Stimulated activated CD4-positive, alpha-beta T cell treated with anti-CD3 and anti-CD28 coated beads, TNF-alpha, amount 100 ng/mL, for 48 hours (primary cell): ENCODE measurements around the gene ZFAND2A.
"Not testable (repeated sequence)": the region's sequence is repeated elsewhere in the genome, so short reads cannot be mapped to it uniquely, and the experiment has no call there.

Experiments used
- DNase-seq, 3 donors: peaks; one replicate each; pipeline ENCODE4 v3.0.0-alpha.2; 2020; ENCODE audit warnings: low read depth in 3 of 3

ZFAND2A gene, protein sequence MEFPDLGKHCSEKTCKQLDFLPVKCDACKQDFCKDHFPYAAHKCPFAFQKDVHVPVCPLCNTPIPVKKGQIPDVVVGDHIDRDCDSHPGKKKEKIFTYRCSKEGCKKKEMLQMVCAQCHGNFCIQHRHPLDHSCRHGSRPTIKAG

DNA sequence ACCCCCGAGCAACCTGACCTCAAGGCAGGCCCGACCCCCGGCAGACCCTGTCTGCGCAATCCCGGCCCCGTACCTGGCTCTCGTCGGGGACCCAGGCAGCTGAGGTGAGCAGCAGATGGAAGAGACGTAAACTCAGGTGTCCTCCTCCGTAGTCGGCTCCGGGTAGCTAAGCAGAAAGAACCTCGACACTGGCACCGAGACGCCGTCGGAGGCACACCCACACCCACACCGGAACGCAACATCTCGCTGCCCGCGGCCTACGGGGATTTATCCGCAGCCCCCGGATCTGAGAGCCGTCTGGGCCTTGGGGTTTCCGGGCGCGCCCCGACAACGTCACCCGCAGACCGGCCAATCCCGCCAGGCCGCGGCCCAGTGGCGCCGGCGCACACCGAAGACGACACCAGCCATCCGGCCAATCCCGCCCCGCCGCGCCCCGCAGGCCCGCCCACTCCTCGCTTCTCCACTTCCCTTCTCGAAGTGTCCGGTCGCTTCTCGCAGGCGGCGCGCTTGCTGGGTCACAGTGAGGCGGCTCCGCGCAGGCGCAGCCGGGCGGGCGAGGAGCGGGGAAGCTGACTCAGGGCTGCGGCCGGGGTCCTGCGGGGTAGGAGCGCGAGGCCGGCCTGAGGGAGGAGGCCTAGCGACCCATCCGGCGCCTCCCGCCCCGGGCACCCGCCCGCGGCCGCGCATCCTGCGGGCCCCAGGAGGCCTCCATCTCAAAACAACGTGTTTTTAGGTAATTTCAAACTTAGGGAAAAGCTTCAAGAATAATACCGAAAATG is at the start of gene ZFAND2A:
Gene ZFAND2A (minus strand): TSS at position 306 of the 779 bp plus-strand sequence. CDS start 1,984 bp downstream, outside the sequence.
- peak; percentile 97 to 99 (median 98) for DNase-seq

DNA sequence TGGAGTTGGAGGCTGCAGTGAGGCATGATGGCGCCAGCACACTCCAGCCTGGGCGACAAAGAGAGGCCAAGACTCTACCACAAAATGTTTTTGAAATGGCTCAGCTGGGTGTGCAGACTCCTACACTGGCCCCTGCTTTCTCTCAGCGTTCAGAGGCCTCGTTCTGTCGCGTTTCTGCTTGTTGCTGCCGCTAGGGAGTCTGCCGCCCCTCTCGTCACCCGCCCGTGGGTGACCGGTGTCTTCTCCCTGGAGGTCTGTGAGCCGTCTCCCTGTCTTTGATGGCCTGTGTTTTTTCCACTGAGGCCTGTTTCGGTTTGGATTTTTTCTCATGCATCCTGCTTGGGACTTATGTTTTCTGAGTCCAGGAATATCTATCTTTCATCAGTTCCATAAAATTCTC is 49.1 kb upstream of the ZFAND2A start:
- no peak for DNase-seq

DNA sequence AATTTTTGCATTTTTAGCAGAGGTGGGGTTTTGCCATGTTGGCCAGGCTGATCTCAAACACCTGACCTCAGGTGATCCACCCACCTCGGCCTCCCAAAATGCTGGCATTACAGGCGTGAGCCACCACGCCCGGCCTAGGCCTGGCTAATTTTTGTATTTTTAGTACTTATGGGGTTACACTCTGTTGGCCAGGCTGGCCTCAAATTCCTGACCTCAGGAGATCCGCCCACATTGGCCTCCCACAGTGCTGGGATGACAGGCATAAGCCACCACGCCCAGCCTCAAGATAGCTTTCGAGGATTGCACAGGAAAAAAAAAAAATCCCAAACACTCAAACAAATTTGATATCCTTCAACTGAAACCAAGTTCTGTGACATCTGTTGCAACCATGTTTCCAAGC is 45.7 kb upstream of the ZFAND2A start:
- not testable (repeated sequence) for DNase-seq

DNA sequence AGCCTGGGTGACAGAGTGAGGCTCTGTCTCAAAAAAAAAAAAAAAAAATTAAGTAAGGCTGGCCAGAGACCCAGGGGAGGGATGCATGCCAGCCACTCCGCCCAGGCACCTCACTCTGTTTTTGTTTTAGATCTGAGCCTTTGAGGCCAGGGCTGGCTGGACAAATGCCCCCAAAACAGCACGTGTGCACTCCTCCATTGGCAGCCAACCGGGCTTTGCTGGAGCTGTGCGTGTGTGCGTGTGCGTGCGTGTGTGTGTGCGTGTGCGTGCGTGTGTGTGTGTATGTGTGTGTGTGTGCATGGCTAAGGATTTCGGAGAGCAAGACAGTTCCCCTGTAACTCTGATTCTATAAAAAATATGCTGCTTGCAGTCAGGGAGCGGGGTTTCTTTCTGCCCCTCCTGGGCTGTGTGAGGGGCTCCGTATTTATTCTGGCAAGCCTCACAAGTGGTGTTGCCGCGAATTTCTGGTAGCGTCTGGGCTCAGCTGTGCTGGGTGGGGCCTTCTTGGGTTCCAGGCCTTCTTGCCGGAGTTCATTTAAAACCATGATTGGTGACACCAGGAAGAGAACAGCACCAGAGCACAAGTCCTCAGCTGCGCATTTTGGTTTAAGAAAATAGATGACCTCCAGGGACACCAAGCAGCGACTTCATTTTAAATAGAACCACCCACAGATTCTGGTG is 44.6 kb upstream of the ZFAND2A start:
- no peak for DNase-seq

DNA sequence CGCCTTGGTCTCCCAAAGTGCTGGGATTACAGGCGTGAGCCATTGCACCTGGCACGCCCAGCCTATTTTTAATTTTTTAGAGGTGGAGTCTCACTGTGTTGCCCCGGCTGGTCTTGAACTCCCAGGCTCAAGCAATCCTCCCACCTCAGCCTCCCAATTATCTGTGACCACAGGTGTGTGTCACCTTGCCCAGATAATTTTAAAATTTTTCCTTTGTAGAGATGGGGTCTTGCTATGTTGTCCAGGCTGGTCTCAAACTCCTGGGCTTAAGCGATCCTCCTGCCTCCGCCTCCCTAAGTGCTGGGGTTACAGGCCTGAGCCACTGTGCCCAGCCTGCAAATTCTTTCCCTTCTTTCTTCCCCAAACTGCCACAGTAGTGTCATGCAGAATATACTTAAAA is 42.9 kb upstream of the ZFAND2A start:
- DNase-seq: not testable (repeated sequence)

DNA sequence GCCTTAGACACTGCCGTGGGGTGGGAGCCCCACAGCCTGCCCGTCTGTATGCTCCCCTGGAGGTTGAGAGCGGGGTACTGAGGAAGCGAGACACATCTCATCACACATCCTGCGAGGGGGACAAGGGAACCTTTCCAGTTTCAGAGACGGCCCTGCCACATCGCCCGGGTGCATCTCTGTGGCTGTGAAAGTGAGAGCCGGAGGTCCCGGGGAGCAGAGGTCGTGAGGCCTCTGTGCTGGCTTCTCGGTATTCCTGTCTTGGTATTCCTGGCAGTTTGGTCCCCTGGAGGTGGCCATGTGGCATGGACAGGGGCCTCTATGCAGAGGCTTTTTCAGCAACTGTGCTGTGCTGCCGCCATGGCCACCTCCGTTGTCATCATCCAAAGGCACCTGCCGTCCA is 41.9 kb upstream of the ZFAND2A start:
- no peak for DNase-seq

DNA sequence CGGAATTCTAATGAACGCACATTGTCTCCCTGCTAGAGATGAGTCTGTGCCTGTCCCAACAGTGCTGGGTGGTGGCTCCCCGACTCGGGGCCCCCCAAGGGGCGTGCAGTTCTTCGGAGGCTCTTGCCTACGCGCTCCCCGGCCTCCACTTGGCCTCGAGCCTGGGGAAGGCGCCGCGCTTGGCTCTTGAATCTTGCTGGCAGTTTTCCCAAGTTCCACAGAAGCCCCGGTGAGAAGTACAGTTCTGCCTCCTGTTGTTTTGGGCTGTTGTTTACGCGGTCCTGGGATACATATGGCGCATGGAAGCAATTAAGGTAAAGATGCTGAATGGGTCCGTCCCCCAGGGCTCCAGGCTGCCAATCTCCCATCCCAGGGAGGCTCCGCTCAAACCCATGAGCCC is 40.0 kb upstream of the ZFAND2A start:
- no peak for DNase-seq

DNA sequence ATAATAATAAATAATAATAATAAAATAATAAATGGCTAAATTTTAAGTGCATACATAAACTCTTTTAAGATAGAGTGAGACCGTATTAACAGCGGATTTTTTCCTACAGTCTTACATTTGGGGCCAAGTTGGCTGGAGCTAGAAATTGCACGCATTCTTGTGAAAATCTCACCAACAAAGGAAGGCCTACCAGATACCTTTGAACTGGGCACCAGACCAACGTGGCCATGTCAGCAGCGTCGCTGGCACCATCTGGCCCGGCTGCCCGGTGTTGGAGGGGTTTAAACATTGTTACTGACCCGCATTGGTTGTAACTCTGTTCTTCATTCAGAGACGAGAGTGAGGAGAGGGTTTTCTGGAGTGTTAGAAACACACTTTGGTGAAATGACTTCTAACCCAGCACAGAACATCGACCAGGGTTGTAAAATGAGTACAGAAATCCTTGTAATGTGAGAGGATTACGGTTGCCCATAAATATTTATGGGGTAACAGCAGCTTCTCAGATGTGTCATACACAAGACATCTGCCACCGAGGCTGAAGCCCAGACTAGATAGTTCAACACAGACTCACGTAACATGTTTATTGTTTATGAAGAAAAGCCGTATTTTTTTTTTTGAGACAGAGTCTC is 38.1 kb upstream of the ZFAND2A start:
- no peak for DNase-seq

DNA sequence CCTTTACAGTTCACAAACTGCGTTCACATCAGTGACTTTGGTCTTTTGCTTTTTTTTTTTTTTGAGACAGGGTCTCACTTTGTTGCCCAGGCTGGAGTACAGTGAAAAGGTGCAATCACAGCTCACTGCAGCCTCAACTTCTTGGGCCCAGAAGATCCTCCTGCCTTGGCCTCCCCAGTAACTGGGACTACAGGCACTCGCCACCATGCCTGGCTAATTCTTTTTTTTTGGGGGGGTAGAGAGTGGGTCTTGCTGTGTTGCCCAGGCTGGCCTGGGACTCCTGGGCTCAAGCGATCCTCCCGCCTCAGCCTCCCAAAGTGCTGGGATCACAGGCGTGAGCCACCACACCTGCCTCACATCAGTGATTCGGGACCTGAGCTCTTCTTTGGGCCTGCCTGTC is 37.0 kb upstream of the ZFAND2A start:
- DNase-seq: no peak

DNA sequence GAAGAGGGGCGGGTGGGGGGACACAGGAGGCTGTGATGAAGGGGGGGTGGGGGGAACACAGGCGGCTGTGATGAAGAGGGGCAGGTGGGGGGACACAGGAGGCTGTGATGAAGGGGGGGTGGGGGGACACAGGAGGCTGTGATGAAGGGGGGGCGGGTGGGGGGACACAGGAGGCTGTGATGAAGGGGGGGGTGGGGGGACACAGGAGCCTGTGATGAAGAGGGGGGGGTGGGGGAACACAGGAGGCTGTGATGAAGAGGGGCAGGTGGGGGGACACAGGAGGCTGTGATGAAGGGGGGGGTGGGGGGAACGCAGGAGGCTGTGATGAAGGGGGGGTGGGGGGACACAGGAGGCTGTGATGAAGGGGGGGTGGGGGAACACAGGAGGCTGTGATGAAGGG is 36.4 kb upstream of the ZFAND2A start:
- DNase-seq: not testable (repeated sequence)

DNA sequence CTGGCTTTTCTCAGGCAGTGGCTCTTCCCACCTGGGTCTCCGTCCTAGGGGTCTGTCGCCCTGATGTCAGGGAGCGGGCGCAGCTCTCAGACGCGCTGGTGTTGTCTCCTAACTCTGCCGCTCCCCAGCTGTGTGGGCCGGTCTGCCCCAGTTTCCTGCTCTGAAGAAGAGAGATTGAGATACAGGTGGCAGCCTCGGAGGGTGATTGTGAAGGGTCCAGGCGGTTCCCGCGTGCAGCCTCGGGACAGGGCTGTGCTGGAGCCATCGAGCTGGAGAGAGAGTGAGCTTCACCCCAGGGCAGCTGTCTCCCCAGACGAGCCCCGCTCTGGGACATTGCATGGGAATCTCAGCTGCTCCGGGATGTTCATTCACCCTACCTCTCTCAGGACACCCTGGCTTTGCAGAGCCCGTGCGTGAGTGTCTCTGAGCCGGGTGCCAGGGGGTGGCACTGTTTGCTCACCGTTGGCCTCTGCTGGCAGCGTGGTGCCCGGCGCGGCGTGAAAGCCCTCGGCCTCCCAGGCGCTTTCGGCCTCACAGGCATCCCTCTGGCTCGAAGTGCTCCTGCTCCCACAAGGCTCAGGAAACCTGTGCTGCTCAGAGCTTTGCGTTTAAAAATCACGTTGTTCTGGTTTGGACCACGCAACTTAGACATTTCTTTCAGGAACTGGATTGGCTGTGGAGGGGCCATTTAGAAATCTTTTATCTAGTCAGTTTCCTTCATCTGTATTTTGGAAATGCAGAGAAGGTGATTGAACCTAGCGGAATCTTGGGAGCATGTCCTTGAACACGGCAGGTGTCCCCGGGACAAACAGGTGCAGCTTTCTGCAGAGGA is 33.8 kb upstream of the ZFAND2A start:
- DNase-seq: peak in 1 of 3 donors; percentile 37

DNA sequence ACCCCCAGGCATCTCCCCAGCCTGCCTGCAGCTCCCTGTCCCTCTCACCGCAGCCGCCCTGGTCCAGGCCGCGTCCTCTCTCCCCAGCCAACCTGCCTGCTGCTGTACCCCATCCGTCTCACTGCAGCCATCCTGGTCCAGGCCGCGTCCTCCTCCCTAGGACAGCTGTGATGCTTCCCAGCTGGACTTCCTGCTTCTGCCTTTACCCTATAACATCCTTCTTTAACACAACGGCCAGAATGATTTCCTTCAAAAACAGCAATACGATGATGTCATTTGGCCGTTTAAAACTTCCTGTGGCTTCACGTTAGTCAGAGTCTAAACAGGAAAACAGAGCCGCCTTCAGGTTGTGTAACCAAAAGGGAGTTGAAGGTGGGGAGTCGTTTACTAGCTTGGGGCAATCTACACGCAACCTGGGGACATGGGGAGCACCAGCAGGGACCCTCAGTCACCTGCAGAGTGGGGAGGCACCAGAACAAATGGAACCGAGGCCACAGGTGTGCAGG is 32.2 kb upstream of the ZFAND2A start:
- peak in 1 of 3 donors; percentile 28 for DNase-seq

DNA sequence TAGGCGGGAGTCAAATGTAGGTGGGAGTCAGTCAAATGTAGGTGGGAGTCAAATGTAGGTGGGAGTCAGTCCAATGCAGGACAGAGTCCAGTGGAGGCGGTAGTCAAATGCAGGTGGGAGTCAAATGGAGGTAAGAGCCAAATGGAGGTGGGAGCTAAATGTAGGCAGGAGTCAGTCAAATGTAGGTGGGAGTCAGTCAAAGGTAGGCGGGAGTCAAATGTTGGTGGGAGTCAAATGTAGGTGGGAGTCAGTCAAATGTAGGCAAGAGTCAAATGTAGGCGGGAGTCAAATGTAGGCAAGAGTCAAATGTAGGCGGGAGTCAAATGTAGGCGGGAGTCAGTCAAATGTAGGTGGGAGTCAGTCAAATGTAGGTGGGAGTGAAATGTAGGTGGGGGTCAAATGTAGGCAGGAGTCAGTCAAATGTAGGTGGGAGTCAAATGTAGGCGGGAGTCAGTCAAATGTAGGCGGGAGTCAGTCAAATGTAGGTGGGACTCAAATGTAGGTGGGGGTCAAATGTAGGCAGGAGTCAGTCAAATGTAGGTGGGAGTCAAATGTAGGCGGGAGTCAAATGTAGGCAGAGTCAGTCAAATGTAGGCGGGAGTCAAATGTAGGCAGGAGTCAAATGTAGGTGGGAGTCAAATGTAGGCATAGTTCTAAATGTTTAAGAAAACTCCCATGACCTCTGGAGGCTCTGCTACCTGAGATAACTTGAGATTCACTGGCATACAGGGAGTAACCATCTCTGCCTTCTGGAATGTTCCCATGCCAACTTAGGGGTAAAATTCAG is 30.2 kb upstream of the ZFAND2A start:
- no peak for DNase-seq

DNA sequence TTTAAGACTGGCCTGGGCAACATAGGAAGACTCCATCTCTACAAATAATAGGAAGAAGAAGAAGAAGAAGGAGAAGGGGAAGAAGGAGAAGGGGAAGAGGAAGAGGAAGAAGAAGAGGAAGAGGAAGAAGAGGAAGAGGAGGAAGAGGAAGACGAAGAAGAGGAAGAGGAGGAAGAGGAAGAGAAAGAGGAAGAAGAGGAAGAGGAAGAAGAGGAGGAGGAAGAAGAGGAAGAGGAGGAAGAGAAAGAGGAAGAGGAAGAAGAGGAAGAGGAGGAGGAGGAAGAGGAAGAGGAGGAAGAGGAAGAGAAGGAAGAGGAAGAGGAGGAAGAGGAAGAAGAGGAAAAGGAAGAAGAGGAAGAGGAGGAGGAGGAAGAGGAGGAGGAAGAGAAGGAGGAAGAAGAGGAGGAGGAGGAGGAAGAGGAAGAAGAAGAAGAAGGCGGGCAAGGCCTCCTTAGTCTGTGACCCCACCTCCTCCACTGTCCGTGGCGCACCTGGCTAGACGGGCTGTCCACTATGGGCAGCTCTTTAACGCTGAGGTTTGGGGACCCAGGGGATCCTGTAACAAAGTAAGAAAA is 28.8 kb upstream of the ZFAND2A start:
- DNase-seq: no peak

DNA sequence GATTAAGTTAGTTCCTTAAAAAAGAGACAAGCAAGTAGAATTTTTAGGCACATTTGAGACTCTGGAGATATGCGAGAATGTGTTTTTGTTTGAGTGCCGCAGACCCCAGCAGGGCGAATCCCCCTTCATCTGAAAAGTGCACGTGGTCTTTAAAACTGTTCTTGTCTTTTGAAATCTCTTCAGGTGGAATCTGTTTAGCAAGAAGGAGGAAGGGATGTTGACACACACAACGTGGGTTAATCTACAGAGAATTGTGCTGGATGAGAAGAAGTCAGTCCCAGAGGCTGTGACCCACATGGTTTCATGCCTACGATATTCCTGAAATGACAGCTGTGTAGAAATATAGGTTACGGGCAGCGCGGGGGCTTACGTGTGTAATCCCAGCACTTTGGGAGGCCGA is 27.1 kb upstream of the ZFAND2A start:
- no peak for DNase-seq

DNA sequence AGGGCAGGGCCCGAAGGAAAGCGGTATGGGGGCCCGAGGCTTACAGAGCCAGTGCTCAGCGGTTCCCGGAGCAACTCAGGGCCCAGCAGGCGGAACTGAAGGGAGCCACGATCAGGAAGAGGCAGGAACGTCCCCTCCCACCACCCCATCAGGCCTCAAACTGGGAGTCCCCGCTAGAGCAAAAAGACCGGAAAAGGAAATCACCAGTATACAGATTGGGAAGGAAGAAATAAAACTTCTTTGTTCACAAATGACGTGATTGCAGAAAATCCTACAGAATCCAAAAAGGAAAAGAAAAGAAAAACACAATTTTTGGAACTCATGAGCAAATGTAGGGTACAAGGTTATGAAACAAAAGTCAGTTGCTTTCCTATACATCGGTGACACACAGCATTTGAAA is 21.6 kb upstream of the ZFAND2A start:
- DNase-seq: no peak

DNA sequence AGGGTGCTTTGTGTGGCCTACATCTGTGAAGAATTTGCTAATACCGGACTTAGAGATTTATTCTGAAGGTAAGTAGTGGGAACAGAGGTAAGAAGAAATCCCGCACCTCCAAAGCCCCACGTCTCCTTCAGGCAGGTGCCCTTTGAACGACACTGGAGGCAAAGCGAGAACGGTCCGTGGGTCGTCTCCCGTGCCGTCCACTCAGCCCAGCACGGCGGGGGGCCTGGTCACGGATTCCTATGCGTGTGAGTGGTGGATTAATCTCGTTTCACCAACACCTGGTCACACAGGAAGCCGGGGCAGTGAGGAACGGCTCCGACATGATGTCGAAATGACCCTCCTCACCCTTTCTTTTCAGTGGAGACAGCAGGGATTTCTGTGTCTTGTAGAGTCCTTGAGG is 21.0 kb upstream of the ZFAND2A start:
- DNase-seq: no peak

DNA sequence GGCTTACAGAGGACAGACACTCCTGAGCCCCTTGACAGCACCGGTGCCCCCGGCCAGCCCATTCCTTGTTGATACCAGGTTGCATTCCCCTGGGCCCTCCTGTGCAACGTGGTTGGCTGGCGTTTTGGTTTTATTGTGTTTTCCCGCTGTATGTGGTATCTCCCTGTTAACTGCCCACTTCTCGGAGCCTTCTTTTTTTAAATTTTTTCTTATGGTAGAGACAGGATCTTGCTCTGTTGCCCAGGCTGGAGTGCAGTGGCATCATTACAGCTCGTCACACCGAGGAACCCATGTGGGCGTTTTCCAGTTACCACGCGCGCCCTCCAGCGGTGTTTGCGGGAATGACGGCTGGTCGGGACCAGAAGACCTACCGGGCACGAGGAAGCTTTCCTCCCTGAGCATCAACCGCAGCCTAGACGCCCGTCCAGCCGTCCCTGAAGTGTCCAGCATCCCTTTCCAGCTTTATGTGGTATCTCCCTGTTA is 16.9 kb upstream of the ZFAND2A start:
- peak; percentile 75 to 84 (median 81) for DNase-seq

DNA sequence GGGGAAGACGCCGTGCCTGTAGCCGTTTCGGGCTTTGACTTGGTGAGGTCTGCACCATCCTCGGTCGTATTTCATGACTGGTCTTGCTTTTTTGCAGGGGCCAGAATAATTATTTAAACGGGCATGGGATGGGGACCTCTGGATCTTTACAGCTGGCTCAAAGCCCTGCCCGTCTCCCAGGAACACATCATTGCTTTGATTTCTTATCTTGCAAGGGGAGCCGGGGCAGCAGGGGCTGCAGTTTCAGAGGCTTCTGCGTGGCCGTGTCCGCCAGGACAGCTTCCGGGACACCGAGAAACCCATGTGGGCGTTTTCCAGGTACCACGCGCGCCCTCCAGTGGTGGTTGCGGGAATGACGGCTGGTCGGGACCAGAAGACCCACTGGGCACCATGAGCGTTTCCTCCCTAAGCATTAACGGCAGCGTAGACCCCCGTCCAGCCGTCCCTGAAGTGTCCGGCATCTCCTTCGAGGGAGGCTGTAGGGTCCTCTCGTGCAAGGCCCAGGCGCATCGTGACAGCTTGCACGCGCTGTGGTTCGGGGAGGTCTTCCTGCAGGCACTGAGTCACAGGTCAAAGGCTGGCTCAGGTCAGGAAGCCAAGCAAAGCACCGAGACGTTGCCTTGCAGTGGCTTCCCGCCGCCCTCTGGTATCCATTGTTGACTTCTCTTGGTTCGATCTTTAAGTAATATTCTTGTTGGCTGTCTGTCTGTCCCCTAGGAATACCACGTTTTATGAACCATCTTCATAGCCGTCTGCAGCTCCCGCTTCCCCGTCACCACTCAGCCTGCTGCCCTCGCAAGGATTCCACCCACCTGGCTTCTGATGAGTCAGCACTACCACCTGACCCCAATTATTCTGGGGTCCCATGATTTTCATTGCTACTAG is 16.2 kb upstream of the ZFAND2A start:
- peak; percentile 77 to 89 (median 87) for DNase-seq
